22Rv1 (cell line): Measurements from ENCODE around the gene SPRYD7.

ENCODE experiments used
- ZFX ChIP-seq: fragments of 450-650 bp; IDR thresholded peaks from 2 replicates; pipeline ENCODE4 v1.6.1; 2017; ENCODE audit warnings: antibody characterized with exemption, borderline replicate concordance
- TF ChIP-seq, protein P1 (sequence below): fragments of 450-650 bp; IDR thresholded peaks from 2 replicates; pipeline ENCODE4 v1.5.1; 2017; ENCODE audit warnings: mild to moderate bottlenecking

DNA sequence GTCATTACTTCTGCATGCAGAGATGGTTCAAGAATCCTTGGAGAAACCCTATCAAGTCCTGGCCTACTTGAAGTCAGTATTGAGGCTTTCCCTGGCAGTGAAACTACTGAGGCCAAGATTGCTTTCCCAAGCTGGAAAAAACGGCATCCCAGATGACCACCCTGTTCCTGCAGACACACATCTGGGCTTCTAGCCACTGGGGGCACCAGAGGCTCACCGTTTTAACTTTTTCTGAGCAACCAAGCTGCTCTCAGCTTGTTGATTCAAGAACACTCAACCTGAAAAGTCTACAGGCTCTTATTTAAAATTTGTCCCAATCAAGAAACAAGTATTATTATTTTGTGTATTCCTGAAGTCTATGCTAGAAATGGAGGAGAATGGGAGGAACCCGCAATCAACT is 66.6 kb downstream of the SPRYD7 start:
- TF ChIP-seq, protein P1, sequence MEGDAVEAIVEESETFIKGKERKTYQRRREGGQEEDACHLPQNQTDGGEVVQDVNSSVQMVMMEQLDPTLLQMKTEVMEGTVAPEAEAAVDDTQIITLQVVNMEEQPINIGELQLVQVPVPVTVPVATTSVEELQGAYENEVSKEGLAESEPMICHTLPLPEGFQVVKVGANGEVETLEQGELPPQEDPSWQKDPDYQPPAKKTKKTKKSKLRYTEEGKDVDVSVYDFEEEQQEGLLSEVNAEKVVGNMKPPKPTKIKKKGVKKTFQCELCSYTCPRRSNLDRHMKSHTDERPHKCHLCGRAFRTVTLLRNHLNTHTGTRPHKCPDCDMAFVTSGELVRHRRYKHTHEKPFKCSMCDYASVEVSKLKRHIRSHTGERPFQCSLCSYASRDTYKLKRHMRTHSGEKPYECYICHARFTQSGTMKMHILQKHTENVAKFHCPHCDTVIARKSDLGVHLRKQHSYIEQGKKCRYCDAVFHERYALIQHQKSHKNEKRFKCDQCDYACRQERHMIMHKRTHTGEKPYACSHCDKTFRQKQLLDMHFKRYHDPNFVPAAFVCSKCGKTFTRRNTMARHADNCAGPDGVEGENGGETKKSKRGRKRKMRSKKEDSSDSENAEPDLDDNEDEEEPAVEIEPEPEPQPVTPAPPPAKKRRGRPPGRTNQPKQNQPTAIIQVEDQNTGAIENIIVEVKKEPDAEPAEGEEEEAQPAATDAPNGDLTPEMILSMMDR: peak; percentile 24
- no peak for TF ChIP-seq ZFX
